ENCODE data around the gene C1orf198. TPM values are rescaled to one million over a fixed set of nuclear protein-coding genes. Genes with fewer than 3 reads are reported as not detected.

The C1orf198 gene
- total RNA-seq, 1 experiment from 2014 or later, result 22.9 TPM

GRCh38 chr1:230898748-230899147 is 30.4 kb upstream of the C1orf198 start:
- ChIA-PET RAD21 (ENCODE audit: low non-redundant PET in 1 of 2, low total read pairs in 2 of 2, uncharacterized antibody in 2 of 2, unreplicated experiment in 2 of 2) (interaction anchor here in 1 of 2 experiments (0.6 kb wide), 1 partner anchor 31 kb away, joined by 4 read pairs; the partner anchor contains the start of gene C1orf198), POLR2A (no interaction called here), CTCF (no interaction called here)
- TF ChIP-seq RAD21 (IDR thresholded peaks at IDR 0.05; ENCODE audit: low read depth) (no peak), FOSL1 (IDR thresholded peaks at IDR 0.05; ENCODE audit: low read depth) (no peak), CBX3 (IDR thresholded peaks at IDR 0.05; ENCODE audit: low read depth) (no peak), CTCF (IDR thresholded peaks at IDR 0.05 in 2 of 3, conservative IDR thresholded peaks at IDR 0.05 in 1 of 3; ENCODE audit: borderline replicate concordance in 1 of 3, insufficient read depth in 1 of 3, low read depth in 2 of 3, low read length in 2 of 3) (no peak), TCF7L2 (IDR thresholded peaks at IDR 0.05; ENCODE audit: borderline replicate concordance, extremely low read depth, insufficient read depth, insufficient read length) (no peak), JUND (IDR thresholded peaks at IDR 0.05) (no peak), ELF1 (IDR thresholded peaks at IDR 0.05; ENCODE audit: borderline replicate concordance, low read depth) (no peak), MAX (IDR thresholded peaks at IDR 0.05) (no peak), REST (IDR thresholded peaks at IDR 0.05; ENCODE audit: low read depth) (no peak), SP1 (IDR thresholded peaks at IDR 0.05; ENCODE audit: low read depth) (no peak), POLR2A (IDR thresholded peaks at IDR 0.05; ENCODE audit: borderline replicate concordance, extremely low read depth, insufficient read depth, insufficient read length) (no peak), SIN3A (IDR thresholded peaks at IDR 0.05; ENCODE audit: low read depth) (no peak), POLR2AphosphoS5 (IDR thresholded peaks at IDR 0.05; ENCODE audit: low read depth, low read length) (no peak), EZH2phosphoT487 (IDR thresholded peaks at IDR 0.05; ENCODE audit: borderline replicate concordance) (no peak), ZNF274 (IDR thresholded peaks at IDR 0.05; ENCODE audit: low read depth, low read length) (no peak), EZH2 (IDR thresholded peaks at IDR 0.05) (no peak), ZBTB33 (IDR thresholded peaks at IDR 0.05; ENCODE audit: extremely low read depth, insufficient replicate concordance, low read length) (no peak), ZFX (IDR thresholded peaks at IDR 0.05) (no peak), CEBPB (IDR thresholded peaks at IDR 0.05; ENCODE audit: low read depth) (no peak), EGR1 (IDR thresholded peaks at IDR 0.05; ENCODE audit: low read depth) (no peak)
- Histone ChIP-seq H3K27me3 (ENCODE audit: insufficient read depth, low read length) (no peaks in the 10 kb centered on the region), H3K9me3 (ENCODE audit: control insufficient read depth in 1 of 2, insufficient read depth in 1 of 2, low read depth in 1 of 2, low read length in 2 of 2) (no peaks in the 10 kb centered on the region), H3K79me2 (ENCODE audit: insufficient read depth, low read length) (no peaks in the 10 kb centered on the region), H4K20me1 (ENCODE audit: insufficient read depth) (no peaks in the 10 kb centered on the region), H3K36me3 (ENCODE audit: control insufficient read depth in 1 of 2, insufficient read depth in 2 of 2, low read length in 2 of 2) (no peaks in the 10 kb centered on the region), H3K4me2 (ENCODE audit: low read length) (no peak overlapping the region), H3K27ac (ENCODE audit: low read depth, low read length) (no peak overlapping the region), H3K9me2 (ENCODE audit: insufficient read depth) (no peaks in the 10 kb centered on the region), H3K4me3 (replicated peaks in 1 of 2; ENCODE audit: low read depth in 1 of 2, low read length in 2 of 2) (no peak overlapping the region), H3K9ac (ENCODE audit: low read length) (no peak overlapping the region), H2AFZ (ENCODE audit: low read depth, low read length, poor library complexity, severe bottlenecking) (no peak overlapping the region), H3K4me1 (ENCODE audit: control insufficient read depth in 1 of 2, insufficient read depth in 2 of 2, low read length in 2 of 2) (no peaks in the 10 kb centered on the region)
- DNase-seq (ENCODE audit: low read depth, low spot score), result no peak
- intact Hi-C loops (cut with micrococcal nuclease), result no loop called here
- BruUV-seq (replicated peaks), result no TSS peak
- no peak for ATAC-seq

All from HCT116 (cell line).